Keratinocyte (primary cell): Measurements from ENCODE around the gene MS4A6E. TPM values are rescaled to one million over a fixed set of nuclear protein-coding genes. Genes with fewer than 3 reads are reported as not detected.

Experiments used
- DNase-seq: peaks from one replicate; pipeline ENCODE4 v3.0.0-alpha.2; 2011; ENCODE audit warnings: low read depth, missing footprints, low spot score
- FAIRE-seq: peaks from 2 replicates; lab custom pipeline; 2011; peaks lifted over from hg19 to GRCh38; lab: Jason Lieb, UNC
- H2AFZ ChIP-seq: 2 replicates; pipeline ENCODE4 v1.6.0; 2012; ENCODE audit warnings: low read length, control low read depth, inconsistent platforms; ENCODE audit not compliant: control insufficient read depth
- H3K27ac ChIP-seq: 2 replicates; pipeline ENCODE4 v1.5.1; 2011; ENCODE audit warnings: low read length; ENCODE audit not compliant: control insufficient read depth, insufficient read depth
- H3K27me3 ChIP-seq: 3 replicates; pipeline ENCODE4 v1.6.0; 2011; ENCODE audit warnings: low read length; ENCODE audit not compliant: control insufficient read depth, insufficient read depth; ENCODE audit errors: extremely low read depth
- H3K36me3 ChIP-seq, 2 experiments: 2 replicates in 1 of 2; 3 replicates in 1 of 2; pipeline ENCODE4 v1.5.1; 2011; ENCODE audit warnings: low read length in 2 of 2, mild to moderate bottlenecking in 1 of 2; ENCODE audit not compliant: control insufficient read depth in 2 of 2, insufficient read depth in 2 of 2; ENCODE audit errors: extremely low read depth in 1 of 2
- H3K4me1 ChIP-seq: 3 replicates; pipeline ENCODE4 v1.5.1; 2011; ENCODE audit warnings: low read length; ENCODE audit not compliant: control insufficient read depth, insufficient read depth; ENCODE audit errors: extremely low read depth
- H3K4me2 ChIP-seq: 3 replicates; pipeline ENCODE4 v1.6.0; 2011; ENCODE audit warnings: low read depth, low read length; ENCODE audit not compliant: control insufficient read depth, insufficient read depth; ENCODE audit errors: extremely low read depth
- H3K4me3 ChIP-seq, 3 experiments: fragments of 200-600 bp in 1 of 3; sonication (generic) in 1 of 3; 2 replicates in 2 of 3; 3 replicates in 1 of 3; pipeline ENCODE4 v1.5.1; 2011 to 2016; ENCODE audit warnings: low read length in 3 of 3, mild to moderate bottlenecking in 3 of 3, control low read depth in 2 of 3, inconsistent platforms in 1 of 3, low read depth in 1 of 3, mixed read lengths in 1 of 3, mixed run types in 1 of 3, moderate library complexity in 1 of 3; ENCODE audit not compliant: control insufficient read depth in 2 of 3, insufficient read depth in 2 of 3; ENCODE audit errors: extremely low read depth in 1 of 3
- H3K79me2 ChIP-seq: 2 replicates; pipeline ENCODE4 v1.6.0; 2012; ENCODE audit warnings: low read length; ENCODE audit not compliant: control insufficient read depth, insufficient read depth
- H3K9ac ChIP-seq: 3 replicates; pipeline ENCODE4 v1.6.0; 2011; ENCODE audit warnings: low read length; ENCODE audit not compliant: control insufficient read depth, insufficient read depth; ENCODE audit errors: extremely low read depth
- H3K9me1 ChIP-seq: 3 replicates; pipeline ENCODE4 v1.6.0; 2011; ENCODE audit warnings: low read length; ENCODE audit not compliant: control insufficient read depth, insufficient read depth; ENCODE audit errors: extremely low read depth
- H3K9me3 ChIP-seq: 2 replicates; pipeline ENCODE4 v1.5.1; 2012; ENCODE audit warnings: low read depth, low read length; ENCODE audit not compliant: control insufficient read depth
- H4K20me1 ChIP-seq: 3 replicates; pipeline ENCODE4 v1.6.0; 2011; ENCODE audit warnings: low read length; ENCODE audit not compliant: control insufficient read depth, insufficient read depth; ENCODE audit errors: extremely low read depth
- EZH2 ChIP-seq: IDR thresholded peaks from one replicate; pipeline ENCODE4 v1.6.1; 2012; ENCODE audit warnings: inconsistent platforms, mild to moderate bottlenecking, low read length, moderate library complexity
- dilution Hi-C: fragments of 300-500 bp; cut with MboI; formaldehyde crosslinking; loops from one replicate; pipeline ENCODE4 v1.7.0; 2020; ENCODE audit warnings: low sequenced_read_pairs; ENCODE audit not compliant: extremely low pct_ligation_motif_present
- polyA plus RNA-seq, 5 experiments: library from polyadenylated mRNA; depleted of rRNA in 3 of 5; stranded (reverse) in 3 of 5; stranded (forward) in 1 of 5; unstranded in 1 of 5; fragments of >200 nt; gene quantifications; 1 replicate in 1 of 5; 2 replicates in 3 of 5; 3 replicates in 1 of 5; pipeline versions ENCODE4 v1.2.1 to v1.2.3, GENCODE V29; 2011 to 2012; ENCODE audit warnings: missing spikeins in 2 of 5, low read depth in 1 of 5, low replicate concordance in 1 of 5
- TF ChIP-seq, protein P1 (sequence below), 3 experiments: IDR thresholded peaks in 1 of 3; conservative IDR thresholded peaks in 1 of 3; optimal IDR thresholded peaks in 1 of 3; 2 replicates in 2 of 3; 3 replicates in 1 of 3; pipeline versions ENCODE3 to v1.5.1; 2011; ENCODE audit warnings: low read length in 3 of 3, mild to moderate bottlenecking in 3 of 3, moderate library complexity in 2 of 3, control low read depth in 1 of 3, inconsistent platforms in 1 of 3; ENCODE audit not compliant: insufficient read depth in 2 of 3; ENCODE audit errors: extremely low read depth in 1 of 3

Gene MS4A6E
- polyA plus RNA-seq, 1 donor (not counting 4 experiments of a cell fraction or from before 2014, with no cell fraction given), result not detected

DNA sequence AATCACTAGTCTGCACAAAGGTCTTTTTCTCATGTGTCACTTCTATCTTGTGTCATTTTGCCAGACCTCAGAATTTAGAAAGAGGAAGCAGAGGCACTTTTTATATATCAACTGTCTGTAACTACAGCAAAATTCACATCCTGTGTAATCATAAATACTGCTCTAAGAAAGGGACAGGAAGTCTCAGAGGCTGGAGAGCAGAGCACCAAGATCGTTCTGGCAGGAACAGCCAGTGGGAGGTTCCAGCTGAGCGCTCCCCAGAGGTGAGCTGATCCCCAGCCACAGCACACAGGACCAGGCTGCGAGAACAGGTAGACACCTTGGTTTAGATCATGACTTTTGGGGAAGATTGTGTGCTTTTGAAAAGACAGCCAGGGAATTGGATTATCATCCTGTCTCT, 51.3 kb downstream of the MS4A6E start, which contains the start of gene MS4A7:
MS4A7 (plus strand) TSS at position 179 of the 400 bp plus-strand sequence. CDS start 4,610 bp downstream, outside the sequence.
- peaks cover 2% of the 10 kb centered on the region for H3K9me3 ChIP-seq
- FAIRE-seq, result no peak
- no peak within 1 kb of the TSS for H3K27ac ChIP-seq
- H2AFZ ChIP-seq, result no peak within 1 kb of the TSS
- no peak for DNase-seq
- no peaks in the 10 kb centered on the region for H3K9me1 ChIP-seq
- H3K9ac ChIP-seq, result no peak within 1 kb of the TSS
- TF ChIP-seq EZH2, result no peak
- TF ChIP-seq, protein P1, sequence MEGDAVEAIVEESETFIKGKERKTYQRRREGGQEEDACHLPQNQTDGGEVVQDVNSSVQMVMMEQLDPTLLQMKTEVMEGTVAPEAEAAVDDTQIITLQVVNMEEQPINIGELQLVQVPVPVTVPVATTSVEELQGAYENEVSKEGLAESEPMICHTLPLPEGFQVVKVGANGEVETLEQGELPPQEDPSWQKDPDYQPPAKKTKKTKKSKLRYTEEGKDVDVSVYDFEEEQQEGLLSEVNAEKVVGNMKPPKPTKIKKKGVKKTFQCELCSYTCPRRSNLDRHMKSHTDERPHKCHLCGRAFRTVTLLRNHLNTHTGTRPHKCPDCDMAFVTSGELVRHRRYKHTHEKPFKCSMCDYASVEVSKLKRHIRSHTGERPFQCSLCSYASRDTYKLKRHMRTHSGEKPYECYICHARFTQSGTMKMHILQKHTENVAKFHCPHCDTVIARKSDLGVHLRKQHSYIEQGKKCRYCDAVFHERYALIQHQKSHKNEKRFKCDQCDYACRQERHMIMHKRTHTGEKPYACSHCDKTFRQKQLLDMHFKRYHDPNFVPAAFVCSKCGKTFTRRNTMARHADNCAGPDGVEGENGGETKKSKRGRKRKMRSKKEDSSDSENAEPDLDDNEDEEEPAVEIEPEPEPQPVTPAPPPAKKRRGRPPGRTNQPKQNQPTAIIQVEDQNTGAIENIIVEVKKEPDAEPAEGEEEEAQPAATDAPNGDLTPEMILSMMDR (optimal IDR thresholded peaks at IDR 0.05 in 1 of 3, IDR thresholded peaks at IDR 0.05 in 1 of 3, conservative IDR thresholded peaks at IDR 0.05 in 1 of 3; ENCODE audit: extremely low read depth in 1 of 3, insufficient read depth in 2 of 3, low read length in 3 of 3), result no peak
- H3K4me3 ChIP-seq, result no peak within 1 kb of the TSS
- no peaks in the 10 kb centered on the region for H3K4me1 ChIP-seq
- dilution Hi-C loops, result no loop called here
- H3K79me2 ChIP-seq, result no peaks in the 10 kb centered on the region
- no peaks in the 10 kb centered on the region for H3K27me3 ChIP-seq
- H4K20me1 ChIP-seq, result no peaks in the 10 kb centered on the region
- H3K36me3 ChIP-seq, result no peaks in the 10 kb centered on the region
- no peak within 1 kb of the TSS for H3K4me2 ChIP-seq

- Histone ChIP-seq H3K36me3 (no peaks in the 10 kb centered on the region), H3K4me1 (no peaks in the 10 kb centered on the region), H3K9me3 (no peaks in the 10 kb centered on the region), H3K79me2 (no peaks in the 10 kb centered on the region), H3K9me1 (no peaks in the 10 kb centered on the region), H4K20me1 (no peaks in the 10 kb centered on the region), H3K4me3 (no peak overlapping the region), H3K27ac (no peak overlapping the region), H2AFZ (no peak overlapping the region), H3K27me3 (no peaks in the 10 kb centered on the region), H3K9ac (no peak overlapping the region), H3K4me2 (no peak overlapping the region)
- FAIRE-seq, result no peak
- TF ChIP-seq, protein P1 (optimal IDR thresholded peaks at IDR 0.05 in 1 of 3, IDR thresholded peaks at IDR 0.05 in 1 of 3, conservative IDR thresholded peaks at IDR 0.05 in 1 of 3; ENCODE audit: extremely low read depth in 1 of 3, insufficient read depth in 2 of 3, low read length in 3 of 3), result no peak
- TF ChIP-seq EZH2, result no peak
- no peak for DNase-seq
- dilution Hi-C loops, result no loop called here
These were observed 62.3 kb downstream of the MS4A6E start for GRCh38 chr11:60389279-60389910.
